Medulla oblongata (tissue), 1 donor: ENCODE results near the gene PRIMPOL.

ENCODE experiments used
- DNase-seq: peaks from one replicate; pipeline ENCODE4 v3.0.0-alpha.2; 2015; ENCODE audit errors: extremely low spot score

Gene PRIMPOL

GRCh38 chr4:184666670-184667069, 17.1 kb downstream of the PRIMPOL start:
- no peak for DNase-seq

DNA sequence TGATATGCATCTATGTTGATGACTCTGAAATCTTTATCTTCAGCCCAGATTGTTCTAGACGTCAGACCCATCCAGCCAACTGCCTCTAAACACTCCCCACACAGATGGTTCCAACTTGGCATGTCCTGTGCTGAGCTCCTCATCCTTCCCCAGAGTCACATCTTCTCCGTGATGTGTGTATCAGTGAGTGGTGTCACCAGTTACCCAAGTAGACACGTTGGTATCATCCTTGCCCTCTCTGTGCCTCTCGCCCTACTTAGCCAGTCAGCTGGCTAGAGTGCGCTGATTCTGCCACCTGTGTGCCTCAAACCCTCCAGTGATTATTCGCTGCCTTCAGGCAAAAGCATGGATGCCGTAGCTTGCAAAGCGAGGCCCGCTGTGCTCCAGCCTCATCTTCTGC, 18.6 kb downstream of the PRIMPOL start:
- DNase-seq = no peak

DNA sequence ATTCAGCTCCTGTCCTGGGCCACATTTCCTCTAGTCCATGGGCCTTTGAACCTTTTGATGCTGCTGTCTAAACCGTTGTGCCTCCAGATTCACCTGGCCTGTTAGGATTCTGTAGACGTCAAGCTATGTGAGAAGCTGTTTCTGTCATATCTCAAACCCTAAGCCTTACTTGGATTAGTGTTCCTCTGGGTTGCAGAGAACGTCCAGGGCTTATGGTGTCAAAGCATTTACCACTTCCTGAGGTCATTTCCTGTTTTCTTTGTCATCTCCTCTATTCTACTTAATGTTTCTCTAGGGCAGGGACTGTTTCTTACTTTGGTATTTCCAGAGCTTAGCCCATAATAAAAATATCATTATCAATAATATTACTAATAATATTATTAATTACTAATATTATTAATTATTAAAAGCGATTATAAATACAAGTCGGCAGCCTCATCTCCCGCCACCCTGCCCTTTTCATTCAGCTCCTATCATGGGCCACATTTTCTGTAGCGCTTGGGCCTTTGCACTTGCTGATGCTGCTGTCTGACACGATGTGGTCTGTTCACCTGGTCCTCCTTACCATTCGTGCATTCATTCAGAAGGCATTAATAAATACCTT, 19.1 kb downstream of the PRIMPOL start:
- DNase-seq = no peak

GRCh38 chr4:184669251-184669650, 19.7 kb downstream of the PRIMPOL start:
- DNase-seq = peak; percentile 14

GRCh38 chr4:184671101-184671500, 21.6 kb downstream of the PRIMPOL start:
- DNase-seq = no peak

DNA sequence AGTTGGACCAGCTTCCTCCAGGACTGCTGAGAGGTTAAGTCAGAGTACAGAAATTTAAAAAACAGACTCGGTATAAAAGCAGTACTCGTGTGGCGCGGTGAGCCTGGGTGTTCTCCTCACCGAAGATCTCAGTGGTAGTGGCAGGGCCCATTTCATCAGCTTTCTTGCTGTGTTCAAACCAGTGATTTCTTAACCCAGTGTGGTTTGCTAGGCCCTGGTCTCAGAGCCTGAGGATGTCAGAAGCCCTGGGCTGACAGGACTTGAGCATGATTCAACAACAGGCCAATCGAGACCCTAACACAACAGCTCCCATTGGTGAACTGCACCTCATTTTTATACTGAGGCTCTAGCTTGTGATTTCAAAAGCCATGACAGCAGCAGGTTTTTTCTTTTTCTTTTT, 23.2 kb downstream of the PRIMPOL start:
- no peak for DNase-seq

DNA sequence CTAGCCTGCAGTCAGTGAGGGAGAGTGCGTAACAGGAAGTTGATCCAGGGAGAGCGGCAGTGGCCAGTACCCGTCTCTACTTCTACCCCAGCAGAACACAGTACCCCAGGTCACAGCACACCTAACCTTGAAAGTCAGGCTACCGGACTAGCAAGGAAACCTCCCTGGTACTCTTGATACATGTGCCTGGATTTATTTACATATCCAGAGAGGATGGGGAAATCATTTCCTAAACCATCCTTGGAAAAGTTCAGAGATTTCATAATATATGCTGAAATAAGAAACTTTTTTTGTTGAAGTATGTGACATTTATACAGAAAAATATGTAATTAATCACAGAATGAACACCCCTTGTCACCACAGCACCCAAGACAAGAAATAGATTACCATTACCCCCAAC, 24.5 kb downstream of the PRIMPOL start:
- no peak for DNase-seq

GRCh38 chr4:184675018-184675417, 25.5 kb downstream of the PRIMPOL start:
- no peak for DNase-seq

GRCh38 chr4:184675821-184676492, 26.4 kb downstream of the PRIMPOL start:
- DNase-seq = no peak

- no peak for DNase-seq
These were observed 31.2 kb downstream of the PRIMPOL start for GRCh38 chr4:184680698-184681097.

DNA sequence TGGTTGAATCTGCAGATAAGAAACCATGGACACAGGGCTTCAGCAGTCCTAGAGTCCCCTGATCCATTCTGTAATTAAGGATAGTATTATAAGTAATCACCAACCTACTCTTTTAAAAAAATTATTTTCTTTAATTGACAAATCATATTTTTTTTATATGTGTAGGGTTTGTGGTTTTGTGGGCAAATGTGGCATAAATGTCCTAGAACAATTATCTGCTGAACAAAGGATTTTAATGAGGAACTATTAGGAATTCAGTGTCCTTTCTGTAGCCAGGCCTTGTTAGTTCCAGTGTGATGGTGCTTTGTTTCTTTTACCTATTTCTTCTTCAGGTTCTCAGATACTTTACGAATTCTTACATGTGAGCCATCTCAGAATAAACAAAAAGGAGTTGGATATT, 32.4 kb downstream of the PRIMPOL start:
- DNase-seq = no peak

- DNase-seq = peak; percentile 16
These were observed 35.1 kb downstream of the PRIMPOL start for GRCh38 chr4:184684491-184685189.

DNA sequence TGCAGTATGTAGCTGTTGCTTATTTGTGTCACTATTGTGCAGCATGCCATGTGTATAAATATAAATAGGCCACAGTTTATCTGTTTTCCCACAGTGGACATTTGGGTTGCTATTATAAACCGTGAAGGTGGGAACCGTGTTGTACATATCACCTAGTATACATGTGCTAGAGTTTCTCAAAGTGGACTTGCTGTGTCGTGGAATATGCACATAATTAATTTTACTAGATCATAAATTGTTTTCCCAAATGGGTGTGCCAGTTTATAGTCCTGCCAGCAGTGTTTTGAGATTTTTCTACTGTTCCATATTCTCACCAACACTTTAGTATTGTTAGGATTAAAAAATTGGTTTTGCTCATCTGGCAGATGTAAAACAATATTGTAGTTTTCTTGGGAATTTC, 38.5 kb downstream of the PRIMPOL start:
- no peak for DNase-seq

GRCh38 chr4:184688447-184688846, 38.9 kb downstream of the PRIMPOL start:
- no peak for DNase-seq

- no peak for DNase-seq
These were observed 40.1 kb downstream of the PRIMPOL start for GRCh38 chr4:184689681-184690080.

GRCh38 chr4:184693056-184693455, 43.5 kb downstream of the PRIMPOL start:
- DNase-seq = no peak

GRCh38 chr4:184694412-184694956, 44.9 kb downstream of the PRIMPOL start:
- DNase-seq = no peak

DNA sequence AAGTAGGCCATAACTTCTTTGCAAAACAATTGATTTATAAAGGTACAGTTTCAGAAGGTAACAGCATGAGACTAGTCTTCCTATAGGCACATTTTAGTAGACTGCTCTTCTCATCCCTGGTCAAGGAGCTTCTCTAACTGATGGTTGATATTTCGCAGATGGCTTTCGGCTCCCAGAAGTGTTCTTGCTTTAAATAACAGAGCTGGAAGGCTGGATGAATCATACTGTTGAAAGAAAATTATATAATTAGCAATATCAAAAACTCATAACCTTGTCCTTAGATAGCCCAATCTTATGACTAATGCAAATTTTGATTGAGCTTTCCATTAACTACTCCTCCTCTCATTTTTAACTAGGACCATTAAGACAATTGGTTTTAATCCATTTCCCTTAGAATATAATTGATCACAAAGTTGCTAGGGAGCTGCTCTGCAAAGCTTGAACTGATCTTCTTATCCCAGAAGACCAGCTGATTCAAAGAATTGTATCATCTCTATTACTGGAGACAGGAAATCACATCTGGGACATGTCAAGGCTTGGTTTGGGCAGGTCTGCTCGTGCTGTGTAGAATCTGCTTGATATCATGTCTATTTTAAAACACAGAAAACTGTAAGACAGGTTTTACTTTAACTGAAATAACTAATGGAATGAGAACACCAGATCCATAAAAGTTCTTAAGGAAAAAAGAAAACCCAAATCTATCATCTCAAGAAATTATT, 45.8 kb downstream of the PRIMPOL start:
- no peak for DNase-seq

- peak; percentile 24 for DNase-seq
These were observed 48.4 kb downstream of the PRIMPOL start for GRCh38 chr4:184697956-184698355.

- no peak for DNase-seq
These were observed 50.4 kb downstream of the PRIMPOL start for GRCh38 chr4:184699941-184700340.

DNA sequence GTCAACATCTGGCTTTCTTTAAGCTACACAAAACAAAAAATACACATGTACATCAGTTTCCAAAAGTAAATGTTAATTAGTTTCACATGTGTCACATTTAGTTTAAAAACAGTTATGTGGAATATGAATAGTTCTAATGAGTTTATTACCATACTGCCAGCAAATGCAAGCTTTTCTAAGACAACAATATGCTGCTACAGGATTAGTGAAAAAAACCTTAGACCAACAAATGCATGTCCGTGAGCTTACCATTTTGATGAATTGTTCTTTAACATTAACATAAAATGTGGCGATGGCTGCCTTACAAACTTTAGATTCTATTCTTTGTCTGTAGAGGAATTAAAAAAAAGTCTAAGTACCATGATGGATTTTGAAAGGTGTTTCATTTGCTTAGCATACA, 52.6 kb downstream of the PRIMPOL start:
- no peak for DNase-seq

DNA sequence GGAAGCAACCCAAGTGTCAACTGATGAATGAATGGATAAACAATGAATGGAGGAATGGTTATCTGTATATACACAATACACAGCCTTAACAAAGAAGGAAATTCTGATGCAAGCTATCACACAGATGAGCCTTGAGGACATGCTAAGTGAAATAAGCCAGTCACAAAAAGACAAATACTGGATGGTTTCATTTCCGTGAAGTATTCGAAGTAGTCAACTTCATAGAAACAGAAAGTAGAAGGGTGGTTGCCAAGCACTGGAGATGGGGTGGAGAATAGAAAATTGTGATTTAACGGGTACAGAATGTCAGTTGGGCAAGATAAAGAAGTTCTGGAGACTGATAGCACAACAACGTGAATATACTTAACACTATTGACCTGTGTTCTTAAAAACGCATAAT, 56.2 kb downstream of the PRIMPOL start:
- DNase-seq = no peak
